GM23338 (cell line): ENCODE data around the gene UBAP2.
"Not testable (repeated sequence)": the region's sequence is repeated elsewhere in the genome, so short reads cannot be mapped to it uniquely, and the experiment has no call there.

ENCODE experiments used
- CTCF ChIP-seq, 2 experiments: fragments of 200-600 bp in 1 of 2; sonication (generic) in 1 of 2; conservative IDR thresholded peaks; 2 replicates each; pipeline versions ENCODE4 v1.5.1 to v1.6.1; 2016 to 2017; ENCODE audit warnings: antibody characterized with exemption in 2 of 2, low read depth in 2 of 2, mild to moderate bottlenecking in 2 of 2, moderate library complexity in 1 of 2
- ETS1 ChIP-seq: IDR thresholded peaks from 2 replicates; pipeline ENCODE4 v1.6.1; 2016; ENCODE audit warnings: antibody characterized with exemption
- EZH2 ChIP-seq: fragments of 200-600 bp; sonication (generic); IDR thresholded peaks from one replicate; pipeline ENCODE4 v1.8.0; 2017; ENCODE audit warnings: antibody characterized with exemption, mild to moderate bottlenecking, low read depth; ENCODE audit not compliant: unreplicated experiment
- EZH2phosphoT487 ChIP-seq: fragments of 200-600 bp; sonication (generic); IDR thresholded peaks from one replicate; pipeline ENCODE4 v1.8.1; 2018; ENCODE audit warnings: antibody characterized with exemption; ENCODE audit not compliant: unreplicated experiment
- JUNB ChIP-seq: IDR thresholded peaks from one replicate; pipeline ENCODE4 v1.6.1; 2016; ENCODE audit warnings: antibody characterized with exemption; ENCODE audit not compliant: unreplicated experiment
- NANOG ChIP-seq: IDR thresholded peaks from 2 replicates; pipeline ENCODE4 v1.6.1; 2016; ENCODE audit warnings: antibody characterized with exemption, borderline replicate concordance
- POLR2AphosphoS5 ChIP-seq: IDR thresholded peaks from 2 replicates; pipeline ENCODE4 v1.6.1; 2016; ENCODE audit warnings: antibody characterized with exemption, low read depth
- REST ChIP-seq: IDR thresholded peaks from one replicate; pipeline ENCODE4 v1.6.1; 2018; ENCODE audit warnings: antibody characterized with exemption; ENCODE audit not compliant: unreplicated experiment
- STAT1 ChIP-seq: IDR thresholded peaks from one replicate; pipeline ENCODE4 v1.6.1; 2016; ENCODE audit warnings: antibody characterized with exemption; ENCODE audit not compliant: unreplicated experiment
- ZNF114 ChIP-seq: fragments of 250-450 bp; sonication (Bioruptor Pico); IDR thresholded peaks from 2 replicates; pipeline ENCODE4 v1.5.0; 2020; ENCODE audit warnings: mild to moderate bottlenecking, moderate library complexity
- ZNF462 ChIP-seq: fragments of 250-450 bp; sonication (Bioruptor Pico); IDR thresholded peaks from 2 replicates; pipeline ENCODE4 v1.5.0; 2020; ENCODE audit warnings: mild to moderate bottlenecking, moderate library complexity

GRCh38 chr9:34042074-34042473 is 6.6 kb downstream of the UBAP2 start:
- TF ChIP-seq REST; CTCF (conservative IDR thresholded peaks at IDR 0.05; ENCODE audit: low read depth in 2 of 2); STAT1; POLR2AphosphoS5; EZH2; ZNF462 (CRISPR knock-in tag); EZH2phosphoT487; ETS1; JUNB; ZNF114 (CRISPR knock-in tag); NANOG: not testable (repeated sequence)
